ENCODE measurements around the gene COG7. TPM values are rescaled to one million over a fixed set of nuclear protein-coding genes. Genes with fewer than 3 reads are reported as not detected.

The COG7 gene
- total and polyA plus RNA-seq, 2 of the 13 experiments (the other 11 are each of a cell fraction or from before 2014, with no cell fraction given), result 12.6 to 54.5 TPM

DNA sequence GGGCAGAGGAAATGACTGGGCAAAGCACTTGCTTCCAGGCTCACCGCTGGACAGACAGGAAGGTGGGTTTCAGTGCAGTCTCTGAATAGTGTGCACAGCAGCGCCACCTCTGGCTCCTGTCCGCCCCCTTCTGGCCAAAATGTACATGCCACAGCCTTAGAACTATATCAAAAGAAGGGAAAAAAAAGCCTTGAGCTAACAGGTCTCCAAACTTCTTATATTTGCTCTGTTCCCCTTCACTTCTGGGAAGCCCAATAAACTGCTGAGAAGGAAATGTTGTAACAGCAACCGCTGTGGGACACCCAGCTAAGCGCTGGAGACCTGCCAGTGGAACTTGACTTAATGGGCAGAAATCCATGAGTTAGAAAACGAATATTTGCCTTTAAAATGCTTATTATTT lies 17.5 kb downstream of the COG7 start (continued):
- 0 out of 2 replicates have a peak, but pooled peaks have one; percentile 7 for TF ChIP-seq USF2 (IDR thresholded peaks at IDR 0.05; ENCODE audit: low read depth, low read length)
- TF ChIP-seq USF2 (CRISPR knock-in tag; IDR thresholded peaks at IDR 0.05; ENCODE audit: borderline replicate concordance), result 0 out of 2 replicates have a peak, but pooled peaks have one; percentile 29
- TF ChIP-seq MATR3 (CRISPR knock-in tag; IDR thresholded peaks at IDR 0.05), result no peak
- 0 out of 2 replicates have a peak, but pooled peaks have one; percentile 47 for TF ChIP-seq ZNF335 (CRISPR knock-in tag; IDR thresholded peaks at IDR 0.05)

DNA sequence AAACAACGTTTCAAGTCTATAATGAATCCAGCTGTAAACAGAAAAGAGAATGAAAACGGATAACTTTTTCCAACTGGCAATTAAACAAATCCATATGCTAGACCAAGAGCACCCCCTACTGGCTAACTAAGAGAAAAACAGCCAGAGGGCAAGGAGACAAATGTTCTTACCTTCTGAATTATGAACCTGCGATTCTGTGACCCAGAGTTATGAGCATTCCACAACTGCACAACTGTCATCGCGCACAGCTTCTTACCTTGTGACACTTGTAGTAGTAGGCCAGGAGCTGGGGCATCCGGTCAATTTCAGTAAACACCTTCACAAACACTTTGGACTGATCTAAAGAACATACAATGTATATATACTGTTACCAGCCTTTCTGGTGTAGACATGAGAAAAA lies 18.6 kb downstream of the COG7 start:
- 29% methylated on average over 6 of the region's 6 CpGs for WGBS (ENCODE audit: low lambda C conversion rate)
- H3K27ac ChIP-seq (ENCODE audit: extremely low read length, insufficient read depth, low read length), result no peak overlapping the region
- ChIA-PET CTCF (ENCODE audit: low intra/inter-chr PET ratio, low total read pairs) (interaction anchor here (1.1 to 7.5 kb wide), 5 partner anchors 18 to 536 kb away, joined by 4 to 251 read pairs (median 13); partner anchors contain the start of genes COG7, NDUFAB1 and SCNN1G), POLR2A (no interaction called here)
- H2AFZ ChIP-seq (ENCODE audit: low read length), result no peak overlapping the region
- FAIRE-seq (peak; percentile 87), DNase-seq (ENCODE audit: low spot score) (peak; percentile 83), ATAC-seq (peak; percentile 16; the same call in 1 of the 3 replicates)
- no peak overlapping the region for H3K9ac ChIP-seq (ENCODE audit: insufficient read depth, low read depth, low read length)
- no peaks in the 10 kb centered on the region for H3K9me3 ChIP-seq (ENCODE audit: low read length)
- in situ Hi-C loops (cut with HindIII; ENCODE audit: extremely low pct_ligation_motif_present, low pct_unique_long_range_greater_than_20kb), result loop anchor here (5.0 to 10.0 kb wide), 2 partner anchors 252 to 530 kb away; partner anchors contain the start of gene SCNN1G
- no peak overlapping the region for H3K4me2 ChIP-seq (ENCODE audit: low read depth, low read length)
- H3K27me3 ChIP-seq (ENCODE audit: control insufficient read depth in 1 of 2, insufficient read depth in 2 of 2, low read length in 2 of 2), result no peaks in the 10 kb centered on the region
- intact Hi-C loops (cut with micrococcal nuclease; ENCODE audit: unreplicated experiment), result loop anchor here (1.0 to 10.0 kb wide), 4 partner anchors 140 to 536 kb away; partner anchors contain the start of gene SCNN1G
- H3K79me2 ChIP-seq (ENCODE audit: insufficient read depth, low read length), result no peaks in the 10 kb centered on the region
- no TSS peak for BruUV-seq (replicated peaks)
- H3K4me3 ChIP-seq (replicated peaks in 1 of 3; ENCODE audit: insufficient read depth in 1 of 3, low read depth in 2 of 3, low read length in 3 of 3), result no peak overlapping the region
- H3K36me3 ChIP-seq (replicated peaks in 1 of 2; ENCODE audit: control insufficient read depth in 1 of 2, insufficient read depth in 2 of 2, low read length in 2 of 2), result peaks cover 22 to 64% of the 10 kb centered on the region in 2 experiments
- no peaks in the 10 kb centered on the region for H3K4me1 ChIP-seq (ENCODE audit: insufficient read depth, low read length)
- H4K20me1 ChIP-seq (ENCODE audit: insufficient read depth, low read length), result peaks cover 15% of the 10 kb centered on the region
- TF ChIP-seq ZFYVE20 (CRISPR knock-in tag; IDR thresholded peaks at IDR 0.05; ENCODE audit: borderline replicate concordance, low read depth) (no peak), HMGXB4 (CRISPR knock-in tag; IDR thresholded peaks at IDR 0.05; ENCODE audit: borderline replicate concordance in 1 of 2, low read depth in 1 of 2) (peak in 1 of 2 experiments; percentile 37; a peak in 1 of 4 replicates), KAT2B (IDR thresholded peaks at IDR 0.05; ENCODE audit: borderline replicate concordance, low read depth, low read length) (0 out of 2 replicates have a peak, but pooled peaks have one; percentile 11), SMYD3 (CRISPR knock-in tag; IDR thresholded peaks at IDR 0.05) (0 out of 2 replicates have a peak, but pooled peaks have one; percentile 64), ARID2 (CRISPR knock-in tag; IDR thresholded peaks at IDR 0.05; ENCODE audit: borderline replicate concordance) (0 out of 2 replicates have a peak, but pooled peaks have one; percentile 35), MIER3 (CRISPR knock-in tag; IDR thresholded peaks at IDR 0.05; ENCODE audit: borderline replicate concordance) (0 out of 2 replicates have a peak, but pooled peaks have one; percentile 1), CTCF (CRISPR knock-in tag; IDR thresholded peaks at IDR 0.05) (peak; percentile 89), ZFP91 (CRISPR knock-in tag; IDR thresholded peaks at IDR 0.05; ENCODE audit: borderline replicate concordance) (no peak), ZNF670 (CRISPR knock-in tag; IDR thresholded peaks at IDR 0.05; ENCODE audit: borderline replicate concordance) (no peak), ZNF572 (CRISPR knock-in tag; IDR thresholded peaks at IDR 0.05) (no peak)

Measured in HepG2 (cell line).